ENCODE results near the gene SEC16A. TPM values are rescaled to one million over a fixed set of nuclear protein-coding genes. Genes with fewer than 3 reads are reported as not detected.

The SEC16A gene
- total and polyA plus RNA-seq, 4 donors = 44.2 to 78.8 (median 46.7) TPM

DNA sequence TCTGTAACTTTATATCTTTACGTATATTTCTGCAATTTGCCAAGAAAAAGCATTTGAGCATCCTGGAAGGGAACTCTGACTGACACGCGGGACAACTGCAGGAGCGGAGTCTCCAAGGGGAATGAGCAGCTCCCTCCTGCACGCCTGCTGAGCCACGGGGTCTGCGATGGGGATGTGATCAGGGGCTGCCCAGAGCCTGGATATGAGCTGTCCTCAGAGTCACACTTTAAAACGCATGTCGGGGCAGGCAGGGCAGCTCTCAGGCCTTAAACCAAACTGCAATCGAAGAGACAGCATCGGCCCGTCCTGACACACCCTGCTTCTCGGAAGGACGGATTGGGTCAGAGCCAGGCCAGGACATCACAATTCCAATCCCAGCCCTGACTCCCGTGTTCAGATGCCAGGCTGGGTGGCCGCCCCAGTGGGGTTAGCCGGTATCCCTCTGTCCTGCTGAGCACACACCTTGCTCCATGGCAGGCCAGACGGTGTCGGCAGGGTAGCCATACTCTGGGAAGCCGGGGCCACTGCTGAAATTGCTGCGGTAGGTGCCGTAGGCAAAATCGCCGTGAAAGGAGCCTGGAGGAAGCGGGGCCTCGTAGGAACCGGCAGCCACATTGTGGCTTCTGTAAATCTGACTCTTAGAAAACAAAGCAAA lies 17.2 kb downstream of the SEC16A start:
- Histone ChIP-seq H3K9ac (ENCODE audit: insufficient read depth in 1 of 2, low read length in 2 of 2) (no peak overlapping the region), H3K4me3 (no peak overlapping the region), H3K36me3 (ENCODE audit: control insufficient read depth in 4 of 4, insufficient read depth in 4 of 4, low read length in 4 of 4) (peaks cover 28 to 72% (median 50%) of the 10 kb centered on the region in 4 donors), H3K9me3 (ENCODE audit: control insufficient read depth in 4 of 4, insufficient read depth in 3 of 4, low read length in 3 of 4) (no peaks in the 10 kb centered on the region), H3K27ac (ENCODE audit: low read depth in 1 of 2, low read length in 1 of 2) (no peak overlapping the region), H3K27me3 (ENCODE audit: control insufficient read depth in 3 of 3, insufficient read depth in 3 of 3, low read length in 2 of 3) (no peaks in the 10 kb centered on the region), H3K4me1 (ENCODE audit: control insufficient read depth in 5 of 5, insufficient read depth in 5 of 5, low read length in 5 of 5) (no peaks in the 10 kb centered on the region)
- TF ChIP-seq, protein P1, sequence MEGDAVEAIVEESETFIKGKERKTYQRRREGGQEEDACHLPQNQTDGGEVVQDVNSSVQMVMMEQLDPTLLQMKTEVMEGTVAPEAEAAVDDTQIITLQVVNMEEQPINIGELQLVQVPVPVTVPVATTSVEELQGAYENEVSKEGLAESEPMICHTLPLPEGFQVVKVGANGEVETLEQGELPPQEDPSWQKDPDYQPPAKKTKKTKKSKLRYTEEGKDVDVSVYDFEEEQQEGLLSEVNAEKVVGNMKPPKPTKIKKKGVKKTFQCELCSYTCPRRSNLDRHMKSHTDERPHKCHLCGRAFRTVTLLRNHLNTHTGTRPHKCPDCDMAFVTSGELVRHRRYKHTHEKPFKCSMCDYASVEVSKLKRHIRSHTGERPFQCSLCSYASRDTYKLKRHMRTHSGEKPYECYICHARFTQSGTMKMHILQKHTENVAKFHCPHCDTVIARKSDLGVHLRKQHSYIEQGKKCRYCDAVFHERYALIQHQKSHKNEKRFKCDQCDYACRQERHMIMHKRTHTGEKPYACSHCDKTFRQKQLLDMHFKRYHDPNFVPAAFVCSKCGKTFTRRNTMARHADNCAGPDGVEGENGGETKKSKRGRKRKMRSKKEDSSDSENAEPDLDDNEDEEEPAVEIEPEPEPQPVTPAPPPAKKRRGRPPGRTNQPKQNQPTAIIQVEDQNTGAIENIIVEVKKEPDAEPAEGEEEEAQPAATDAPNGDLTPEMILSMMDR (IDR thresholded peaks at IDR 0.05; ENCODE audit: control extremely low read depth, extremely low read depth) = no peak
- no peak for ATAC-seq (ENCODE audit: insufficient read depth, low FRiP score)
- DNase-seq = no peak
- 95 to 98% methylated on average over 27 of the region's 27 CpGs for WGBS, 2 donors

- no peaks in the 10 kb centered on the region for H3K27me3 ChIP-seq (ENCODE audit: control insufficient read depth in 3 of 3, insufficient read depth in 3 of 3, low read length in 2 of 3)
- no peak overlapping the region for H3K27ac ChIP-seq (ENCODE audit: low read depth in 1 of 2, low read length in 1 of 2)
- no peak for ATAC-seq (ENCODE audit: insufficient read depth, low FRiP score)
- H3K4me3 ChIP-seq = no peak overlapping the region
- WGBS, 2 donors = 95% methylated on average over 6 of the region's 6 CpGs
- no peak overlapping the region for H3K9ac ChIP-seq (ENCODE audit: insufficient read depth in 1 of 2, low read length in 2 of 2)
- TF ChIP-seq, protein P1 (IDR thresholded peaks at IDR 0.05; ENCODE audit: control extremely low read depth, extremely low read depth) = no peak
- peaks cover 28 to 70% (median 47%) of the 10 kb centered on the region in 4 donors for H3K36me3 ChIP-seq (ENCODE audit: control insufficient read depth in 4 of 4, insufficient read depth in 4 of 4, low read length in 4 of 4)
- no peak for DNase-seq
- no peaks in the 10 kb centered on the region for H3K4me1 ChIP-seq (ENCODE audit: control insufficient read depth in 5 of 5, insufficient read depth in 5 of 5, low read length in 5 of 5)
- H3K9me3 ChIP-seq (ENCODE audit: control insufficient read depth in 4 of 4, insufficient read depth in 3 of 4, low read length in 3 of 4) = no peaks in the 10 kb centered on the region
These were observed 18.6 kb downstream of the SEC16A start for GRCh38 chr9:136464241-136464640.

- 93 to 94% methylated on average over 14 of the region's 14 CpGs for WGBS, 2 donors
- Histone ChIP-seq H3K27ac (ENCODE audit: low read depth in 1 of 2, low read length in 1 of 2) (no peak overlapping the region), H3K36me3 (ENCODE audit: control insufficient read depth in 4 of 4, insufficient read depth in 4 of 4, low read length in 4 of 4) (peaks cover 29 to 71% (median 49%) of the 10 kb centered on the region in 4 donors), H3K9ac (ENCODE audit: insufficient read depth in 1 of 2, low read length in 2 of 2) (no peak overlapping the region), H3K9me3 (ENCODE audit: control insufficient read depth in 4 of 4, insufficient read depth in 3 of 4, low read length in 3 of 4) (no peaks in the 10 kb centered on the region), H3K4me1 (ENCODE audit: control insufficient read depth in 5 of 5, insufficient read depth in 5 of 5, low read length in 5 of 5) (no peaks in the 10 kb centered on the region), H3K4me3 (no peak overlapping the region), H3K27me3 (ENCODE audit: control insufficient read depth in 3 of 3, insufficient read depth in 3 of 3, low read length in 2 of 3) (no peaks in the 10 kb centered on the region)
- TF ChIP-seq, protein P1 (IDR thresholded peaks at IDR 0.05; ENCODE audit: control extremely low read depth, extremely low read depth) = no peak
- ATAC-seq (ENCODE audit: insufficient read depth, low FRiP score) (no peak), DNase-seq (no peak)
These were observed 19.3 kb downstream of the SEC16A start for GRCh38 chr9:136463578-136463977.

DNA sequence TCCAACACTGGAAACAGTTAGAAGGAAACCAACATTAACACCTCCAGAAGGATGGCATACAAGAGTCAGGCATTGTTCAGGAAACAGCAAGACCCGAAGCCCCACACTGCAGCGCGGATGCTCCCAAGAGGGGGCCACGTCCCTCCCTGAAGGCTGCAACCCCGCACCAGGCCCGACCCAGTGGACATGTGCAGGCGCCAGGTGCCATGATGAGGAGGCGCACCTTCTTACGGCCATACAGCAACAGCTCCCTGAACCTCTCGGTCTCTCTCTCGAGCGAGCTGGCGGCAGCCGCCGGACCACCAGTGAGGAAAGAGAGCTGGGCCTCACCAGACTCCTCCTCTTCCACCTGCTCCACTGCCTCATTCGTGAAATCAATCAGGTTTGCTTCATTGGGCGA lies 20.2 kb downstream of the SEC16A start:
- TF ChIP-seq, protein P1 (IDR thresholded peaks at IDR 0.05; ENCODE audit: control extremely low read depth, extremely low read depth) = no peak
- H3K4me3 ChIP-seq = no peak overlapping the region
- H3K9ac ChIP-seq (ENCODE audit: insufficient read depth in 1 of 2, low read length in 2 of 2) = no peak overlapping the region
- no peaks in the 10 kb centered on the region for H3K4me1 ChIP-seq (ENCODE audit: control insufficient read depth in 5 of 5, insufficient read depth in 5 of 5, low read length in 5 of 5)
- H3K27ac ChIP-seq (ENCODE audit: low read depth in 1 of 2, low read length in 1 of 2) = no peak overlapping the region
- WGBS, 2 donors = 92 to 93% methylated on average over 17 of the region's 17 CpGs
- peaks cover 29 to 70% (median 45%) of the 10 kb centered on the region in 4 donors for H3K36me3 ChIP-seq (ENCODE audit: control insufficient read depth in 4 of 4, insufficient read depth in 4 of 4, low read length in 4 of 4)
- no peak for DNase-seq
- ATAC-seq (ENCODE audit: insufficient read depth, low FRiP score) = no peak
- no peaks in the 10 kb centered on the region for H3K27me3 ChIP-seq (ENCODE audit: control insufficient read depth in 3 of 3, insufficient read depth in 3 of 3, low read length in 2 of 3)
- no peaks in the 10 kb centered on the region for H3K9me3 ChIP-seq (ENCODE audit: control insufficient read depth in 4 of 4, insufficient read depth in 3 of 4, low read length in 3 of 4)

Measured in lung (tissue), 12 donors.